Neural cell (in vitro differentiated cells): ENCODE measurements around the gene IL15RA. TPM values are rescaled to one million over a fixed set of nuclear protein-coding genes. Genes with fewer than 3 reads are reported as not detected.

Experiments
- H2AFZ ChIP-seq: fragments of 200-600, 300-800 bp; sonication (generic), shearing (Covaris generic); 2 replicates; pipeline ENCODE4 v1.6.0; 2014; ENCODE audit warnings: low read depth, mild to moderate bottlenecking, antibody characterized with exemption, low read length, moderate library complexity
- H3F3A ChIP-seq: fragments of 200-600 bp; shearing (Covaris generic); 2 replicates; pipeline ENCODE4 v1.6.1; 2016; ENCODE audit warnings: mild to moderate bottlenecking, moderate library complexity, mixed read lengths, antibody characterized with exemption, low read length; ENCODE audit not compliant: insufficient read depth, poor library complexity, severe bottlenecking
- H3K27ac ChIP-seq: fragments of 200-600, 300-800 bp; sonication (generic), shearing (Covaris generic); 2 replicates; pipeline ENCODE4 v1.5.1; 2014; ENCODE audit warnings: mild to moderate bottlenecking, low read length, moderate library complexity
- H3K27me3 ChIP-seq: fragments of 300-800, 200-600 bp; sonication (generic), shearing (Covaris generic); 2 replicates; pipeline ENCODE4 v1.6.0; 2014; ENCODE audit warnings: mild to moderate bottlenecking, low read depth, low read length, moderate library complexity; ENCODE audit not compliant: insufficient read depth
- H3K36me3 ChIP-seq: fragments of 300-800, 200-600 bp; sonication (generic), shearing (Covaris generic); 2 replicates; pipeline ENCODE4 v1.5.1; 2014; ENCODE audit warnings: mild to moderate bottlenecking, antibody characterized with exemption, low read length, moderate library complexity; ENCODE audit not compliant: insufficient read depth
- H3K4me2 ChIP-seq: fragments of 300-800, 200-600 bp; sonication (generic), shearing (Covaris generic); 2 replicates; pipeline ENCODE4 v1.6.0; 2014; ENCODE audit warnings: mild to moderate bottlenecking, low read length
- H3K4me3 ChIP-seq: fragments of 300-800, 200-600 bp; sonication (generic), shearing (Covaris generic); 2 replicates; pipeline ENCODE4 v1.5.1; 2014; ENCODE audit warnings: mild to moderate bottlenecking, low read length, moderate library complexity
- H3K79me2 ChIP-seq: fragments of 200-600 bp; shearing (Covaris generic); replicated peaks from 2 replicates; pipeline ENCODE4 v1.6.0; 2014; ENCODE audit warnings: mild to moderate bottlenecking, low read length, moderate library complexity; ENCODE audit not compliant: insufficient read depth
- H3K9ac ChIP-seq: fragments of 300-800, 200-600 bp; sonication (generic), shearing (Covaris generic); 2 replicates; pipeline ENCODE4 v1.6.1; 2016; ENCODE audit warnings: mild to moderate bottlenecking, low read length, mixed read lengths
- H3K9me2 ChIP-seq: fragments of 200-600 bp; shearing (Covaris generic); 2 replicates; pipeline ENCODE4 v1.6.1; 2016; ENCODE audit warnings: mild to moderate bottlenecking, low read length, mixed read lengths; ENCODE audit not compliant: insufficient read depth
- H3K9me3 ChIP-seq: fragments of 200-600, 300-800 bp; sonication (generic), shearing (Covaris generic); 2 replicates; pipeline ENCODE4 v1.6.1; 2016; ENCODE audit warnings: mild to moderate bottlenecking, mixed run types, low read length, moderate library complexity, mixed read lengths
- H4K20me1 ChIP-seq: fragments of 200-600 bp; shearing (Covaris generic); 2 replicates; pipeline ENCODE4 v1.6.1; 2016; ENCODE audit warnings: mild to moderate bottlenecking, mixed run types; ENCODE audit not compliant: insufficient read depth
- EP300 ChIP-seq: fragments of 450-650 bp; conservative IDR thresholded peaks from 2 replicates; pipeline ENCODE4 v1.6.1; 2014; ENCODE audit warnings: antibody characterized with exemption, mild to moderate bottlenecking, moderate library complexity; ENCODE audit not compliant: poor library complexity, severe bottlenecking
- EZH2 ChIP-seq: fragments of 200-600, 300-800 bp; shearing (Covaris generic), sonication (generic); IDR thresholded peaks from 2 replicates; pipeline ENCODE4 v1.6.1; 2014; ENCODE audit warnings: antibody characterized with exemption, low read length, borderline replicate concordance, mild to moderate bottlenecking; ENCODE audit not compliant: insufficient read depth, poor library complexity, severe bottlenecking
- MXI1 ChIP-seq: fragments of 450-650 bp; conservative IDR thresholded peaks from 2 replicates; pipeline ENCODE4 v1.6.1; 2014; ENCODE audit warnings: antibody characterized with exemption, mild to moderate bottlenecking; ENCODE audit not compliant: poor library complexity, severe bottlenecking
- POLR2AphosphoS5 ChIP-seq: IDR thresholded peaks from 2 replicates; pipeline ENCODE4 v1.6.1; 2012
- RAD21 ChIP-seq: fragments of 450-650 bp; conservative IDR thresholded peaks from 2 replicates; pipeline ENCODE4 v1.6.1; 2014; ENCODE audit warnings: antibody characterized with exemption, mild to moderate bottlenecking, moderate library complexity
- SMC3 ChIP-seq: fragments of 450-650 bp; conservative IDR thresholded peaks from 2 replicates; pipeline ENCODE4 v1.6.1; 2014; ENCODE audit warnings: antibody characterized with exemption, mild to moderate bottlenecking, moderate library complexity; ENCODE audit not compliant: poor library complexity
- TAF1 ChIP-seq: IDR thresholded peaks from 2 replicates; pipeline ENCODE4 v1.6.1; 2012; ENCODE audit warnings: low read depth
- polyA plus RNA-seq: library from polyadenylated mRNA; depleted of rRNA; stranded (reverse); fragments of >200 nt; gene quantifications from 2 replicates; pipeline ENCODE4 v1.2.3, GENCODE V29; 2014
- TF ChIP-seq, protein P1 (sequence below): IDR thresholded peaks from 2 replicates; pipeline ENCODE4 v1.6.1; 2012; ENCODE audit warnings: borderline replicate concordance
- TF ChIP-seq, protein P2 (sequence below): fragments of 450-650 bp; IDR thresholded peaks from 2 replicates; pipeline ENCODE4 v1.5.1; 2014; ENCODE audit warnings: antibody characterized with exemption, mild to moderate bottlenecking, moderate library complexity; ENCODE audit not compliant: poor library complexity, severe bottlenecking

Gene IL15RA
- polyA plus RNA-seq, 1 donor from 2014 or later = not detected

DNA sequence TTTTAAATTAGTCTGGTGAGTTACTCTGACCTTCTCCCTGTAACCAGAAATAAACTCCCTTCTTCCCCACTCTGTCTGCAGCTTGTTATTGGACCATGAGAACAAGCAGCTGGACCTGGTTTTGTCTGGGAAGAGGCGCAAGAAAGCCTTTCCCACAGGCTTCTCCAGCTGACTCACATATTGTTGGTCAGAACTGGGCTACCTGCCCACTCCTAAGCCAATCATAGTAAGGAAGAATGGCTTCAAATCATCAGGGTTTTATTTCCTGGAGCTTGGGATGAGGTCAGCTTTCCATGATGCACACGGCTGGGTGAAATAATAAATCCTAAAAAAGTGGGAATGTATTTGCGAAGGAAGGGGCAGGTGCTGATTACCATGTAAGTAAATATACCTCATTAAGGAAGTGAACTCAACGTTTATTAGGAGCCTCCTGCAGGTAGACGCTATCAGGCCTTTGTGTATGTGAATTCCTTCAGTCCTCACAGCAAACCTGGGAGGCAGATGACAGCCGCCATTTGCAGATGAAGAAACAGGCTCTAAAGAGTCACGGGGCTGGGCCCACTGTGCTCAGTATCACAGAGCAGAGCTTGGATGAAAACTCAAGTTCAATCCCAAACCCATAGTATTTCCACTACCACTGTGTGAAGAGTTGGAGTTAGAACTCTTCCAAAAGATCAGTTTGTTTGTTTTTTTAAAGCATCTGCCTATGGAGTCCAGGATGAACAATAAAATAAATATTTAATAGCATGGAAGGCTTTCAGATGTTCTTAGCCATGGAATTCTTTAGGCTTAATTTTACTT, 32.8 kb downstream of the IL15RA start:
- Histone ChIP-seq H3K27me3 (no peaks in the 10 kb centered on the region), H3K79me2 (no peaks in the 10 kb centered on the region), H3K9me3 (no peaks in the 10 kb centered on the region), H3K9me2 (no peaks in the 10 kb centered on the region), H3F3A (no peaks in the 10 kb centered on the region), H3K4me3 (no peak overlapping the region), H3K4me2 (no peak overlapping the region), H2AFZ (no peak overlapping the region), H3K36me3 (no peaks in the 10 kb centered on the region), H4K20me1 (no peaks in the 10 kb centered on the region), H3K9ac (no peak overlapping the region), H3K27ac (no peak overlapping the region)
- TF ChIP-seq RAD21 = no peak
- TF ChIP-seq, protein P1, sequence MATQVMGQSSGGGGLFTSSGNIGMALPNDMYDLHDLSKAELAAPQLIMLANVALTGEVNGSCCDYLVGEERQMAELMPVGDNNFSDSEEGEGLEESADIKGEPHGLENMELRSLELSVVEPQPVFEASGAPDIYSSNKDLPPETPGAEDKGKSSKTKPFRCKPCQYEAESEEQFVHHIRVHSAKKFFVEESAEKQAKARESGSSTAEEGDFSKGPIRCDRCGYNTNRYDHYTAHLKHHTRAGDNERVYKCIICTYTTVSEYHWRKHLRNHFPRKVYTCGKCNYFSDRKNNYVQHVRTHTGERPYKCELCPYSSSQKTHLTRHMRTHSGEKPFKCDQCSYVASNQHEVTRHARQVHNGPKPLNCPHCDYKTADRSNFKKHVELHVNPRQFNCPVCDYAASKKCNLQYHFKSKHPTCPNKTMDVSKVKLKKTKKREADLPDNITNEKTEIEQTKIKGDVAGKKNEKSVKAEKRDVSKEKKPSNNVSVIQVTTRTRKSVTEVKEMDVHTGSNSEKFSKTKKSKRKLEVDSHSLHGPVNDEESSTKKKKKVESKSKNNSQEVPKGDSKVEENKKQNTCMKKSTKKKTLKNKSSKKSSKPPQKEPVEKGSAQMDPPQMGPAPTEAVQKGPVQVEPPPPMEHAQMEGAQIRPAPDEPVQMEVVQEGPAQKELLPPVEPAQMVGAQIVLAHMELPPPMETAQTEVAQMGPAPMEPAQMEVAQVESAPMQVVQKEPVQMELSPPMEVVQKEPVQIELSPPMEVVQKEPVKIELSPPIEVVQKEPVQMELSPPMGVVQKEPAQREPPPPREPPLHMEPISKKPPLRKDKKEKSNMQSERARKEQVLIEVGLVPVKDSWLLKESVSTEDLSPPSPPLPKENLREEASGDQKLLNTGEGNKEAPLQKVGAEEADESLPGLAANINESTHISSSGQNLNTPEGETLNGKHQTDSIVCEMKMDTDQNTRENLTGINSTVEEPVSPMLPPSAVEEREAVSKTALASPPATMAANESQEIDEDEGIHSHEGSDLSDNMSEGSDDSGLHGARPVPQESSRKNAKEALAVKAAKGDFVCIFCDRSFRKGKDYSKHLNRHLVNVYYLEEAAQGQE = no peak
- no peak for TF ChIP-seq TAF1
- TF ChIP-seq POLR2AphosphoS5 = no peak
- no peak for TF ChIP-seq SMC3
- TF ChIP-seq EZH2 = no peak
- no peak for TF ChIP-seq EP300
- TF ChIP-seq, protein P2, sequence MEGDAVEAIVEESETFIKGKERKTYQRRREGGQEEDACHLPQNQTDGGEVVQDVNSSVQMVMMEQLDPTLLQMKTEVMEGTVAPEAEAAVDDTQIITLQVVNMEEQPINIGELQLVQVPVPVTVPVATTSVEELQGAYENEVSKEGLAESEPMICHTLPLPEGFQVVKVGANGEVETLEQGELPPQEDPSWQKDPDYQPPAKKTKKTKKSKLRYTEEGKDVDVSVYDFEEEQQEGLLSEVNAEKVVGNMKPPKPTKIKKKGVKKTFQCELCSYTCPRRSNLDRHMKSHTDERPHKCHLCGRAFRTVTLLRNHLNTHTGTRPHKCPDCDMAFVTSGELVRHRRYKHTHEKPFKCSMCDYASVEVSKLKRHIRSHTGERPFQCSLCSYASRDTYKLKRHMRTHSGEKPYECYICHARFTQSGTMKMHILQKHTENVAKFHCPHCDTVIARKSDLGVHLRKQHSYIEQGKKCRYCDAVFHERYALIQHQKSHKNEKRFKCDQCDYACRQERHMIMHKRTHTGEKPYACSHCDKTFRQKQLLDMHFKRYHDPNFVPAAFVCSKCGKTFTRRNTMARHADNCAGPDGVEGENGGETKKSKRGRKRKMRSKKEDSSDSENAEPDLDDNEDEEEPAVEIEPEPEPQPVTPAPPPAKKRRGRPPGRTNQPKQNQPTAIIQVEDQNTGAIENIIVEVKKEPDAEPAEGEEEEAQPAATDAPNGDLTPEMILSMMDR = no peak
- TF ChIP-seq MXI1 = no peak

DNA sequence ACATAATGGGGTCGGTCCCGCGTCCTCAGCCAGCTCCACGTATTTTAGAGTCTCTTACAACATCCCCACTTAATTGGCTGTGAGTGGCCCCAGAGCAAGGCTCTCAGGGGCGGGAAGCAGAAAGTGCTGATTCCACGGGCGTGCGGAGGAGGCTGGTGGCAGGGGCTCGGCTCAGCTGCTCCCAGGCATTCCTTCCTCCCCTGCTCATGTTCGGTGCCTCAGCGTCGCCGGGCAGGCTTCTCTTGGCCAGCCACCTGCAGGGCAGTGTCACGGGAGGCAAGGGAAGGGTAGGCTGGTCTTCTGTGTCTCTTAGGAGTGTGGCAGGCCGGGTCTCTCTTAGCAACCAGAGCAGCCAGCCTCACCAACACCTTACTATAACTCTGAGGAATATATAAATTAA, 33.8 kb downstream of the IL15RA start:
- Histone ChIP-seq H3K79me2 (no peaks in the 10 kb centered on the region), H3K36me3 (no peaks in the 10 kb centered on the region), H3K9me2 (no peaks in the 10 kb centered on the region), H3F3A (no peaks in the 10 kb centered on the region), H3K4me2 (no peak overlapping the region), H3K4me3 (no peak overlapping the region), H3K9ac (no peak overlapping the region), H2AFZ (no peak overlapping the region), H3K27ac (no peak overlapping the region), H4K20me1 (no peaks in the 10 kb centered on the region), H3K9me3 (no peaks in the 10 kb centered on the region), H3K27me3 (no peaks in the 10 kb centered on the region)
- TF ChIP-seq, protein P2 = no peak
- no peak for TF ChIP-seq POLR2AphosphoS5
- no peak for TF ChIP-seq EZH2
- TF ChIP-seq RAD21 = no peak
- no peak for TF ChIP-seq MXI1
- TF ChIP-seq TAF1 = no peak
- TF ChIP-seq EP300 = no peak
- TF ChIP-seq, protein P1 = no peak
- TF ChIP-seq SMC3 = no peak
